Thyroid gland (tissue), 4 donors: ENCODE measurements around the gene GPR42. TPM values are rescaled to one million over a fixed set of nuclear protein-coding genes. Genes with fewer than 3 reads are reported as not detected.

Experiments
- DNase-seq, 2 donors: peaks; one replicate each; pipeline ENCODE4 v3.0.0-alpha.2; 2019
- H3K27ac ChIP-seq, 3 donors: fragments of 200-600 bp; sonication (generic); 1 replicate in 2 of 3; 2 replicates in 1 of 3; pipeline ENCODE4 v1.5.1; 2016 to 2019; ENCODE audit warnings: mild to moderate bottlenecking in 1 of 3, moderate library complexity in 1 of 3
- H3K27me3 ChIP-seq: fragments of 200-600 bp; sonication (generic); one replicate; pipeline ENCODE4 v1.5.1; 2019
- H3K36me3 ChIP-seq, 2 donors: fragments of 200-600 bp; sonication (generic); one replicate each; pipeline ENCODE4 v1.5.1; 2016 to 2019
- H3K4me1 ChIP-seq, 2 donors: fragments of 200-600 bp; sonication (generic); one replicate each; pipeline ENCODE4 v1.5.1; 2017 to 2019
- H3K4me3 ChIP-seq, 3 donors: fragments of 200-600 bp; sonication (generic); replicated peaks in 1 of 3; 1 replicate in 2 of 3; 2 replicates in 1 of 3; pipeline ENCODE4 v1.5.1; 2016; ENCODE audit warnings: mild to moderate bottlenecking in 1 of 3
- H3K9me3 ChIP-seq: fragments of 200-600 bp; sonication (generic); one replicate; pipeline ENCODE4 v1.5.1; 2017
- POLR2A ChIP-seq, 2 donors: fragments of 450-650 bp; IDR thresholded peaks; one replicate each; pipeline ENCODE4 v1.6.1; 2017; ENCODE audit warnings: antibody characterized with exemption in 2 of 2, mild to moderate bottlenecking in 2 of 2, moderate library complexity in 1 of 2
- WGBS, 2 donors: methylation state at CpG; one replicate each; pipeline ENCODE4 v1.1.5; 2017; 5-methylcytosine and 5-hydroxymethylcytosine counted together
- intact Hi-C: fragments of 100-400 bp; cut with DNase I; formaldehyde crosslinking; loops from one replicate; pipeline ENCODE4 v1.15.1; 2023
- total RNA-seq, 4 donors: library from RNA; depleted of rRNA; stranded (reverse); fragments of >200 nt; gene quantifications; one replicate each; pipeline ENCODE4 v1.2.3, GENCODE V29; 2016
- TF ChIP-seq, protein P1 (sequence below), 6 experiments: fragments of 200-600 bp in 3 of 6; fragments of 450-650 bp in 3 of 6; sonication (generic) in 3 of 6; IDR thresholded peaks; one replicate each; pipeline ENCODE4 v1.5.1; 2016 to 2019; ENCODE audit warnings: antibody characterized with exemption in 6 of 6, mild to moderate bottlenecking in 2 of 6, inconsistent platforms in 1 of 6, moderate library complexity in 1 of 6

Gene GPR42
- total RNA-seq, 4 donors from 2014 or later: 0.27 TPM; not detected in 3

DNA sequence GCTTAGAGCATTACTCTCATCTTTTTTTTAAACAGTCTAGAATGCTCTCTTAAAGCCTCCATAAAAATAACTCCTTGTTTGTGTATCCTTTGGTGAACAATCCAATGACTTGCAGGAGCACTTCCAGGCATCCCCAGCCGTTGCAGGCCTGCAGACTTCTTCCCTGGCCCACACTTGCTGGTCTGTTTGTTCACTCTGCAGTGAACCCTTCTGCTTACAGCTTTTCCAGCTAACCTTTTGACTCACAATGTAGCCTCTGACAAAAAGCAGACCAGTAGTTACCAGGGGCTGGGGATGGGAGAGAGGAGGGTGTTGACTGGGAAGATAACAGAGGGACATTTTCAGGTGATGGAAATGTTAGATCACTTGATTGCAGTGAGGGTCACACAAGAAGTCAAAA lies 9.1 kb downstream of the GPR42 start:
- H3K4me1 ChIP-seq: peaks cover 0 to 7% of the 10 kb centered on the region in 2 donors
- intact Hi-C loops: no loop called here
- WGBS, 2 donors: 58 to 61% methylated on average over 1 of the region's 1 CpG
- H3K4me3 ChIP-seq: no peak overlapping the region
- no peak overlapping the region for H3K27ac ChIP-seq
- DNase-seq: no peak
- no peaks in the 10 kb centered on the region for H3K36me3 ChIP-seq
- H3K9me3 ChIP-seq: no peaks in the 10 kb centered on the region
- TF ChIP-seq, protein P1, sequence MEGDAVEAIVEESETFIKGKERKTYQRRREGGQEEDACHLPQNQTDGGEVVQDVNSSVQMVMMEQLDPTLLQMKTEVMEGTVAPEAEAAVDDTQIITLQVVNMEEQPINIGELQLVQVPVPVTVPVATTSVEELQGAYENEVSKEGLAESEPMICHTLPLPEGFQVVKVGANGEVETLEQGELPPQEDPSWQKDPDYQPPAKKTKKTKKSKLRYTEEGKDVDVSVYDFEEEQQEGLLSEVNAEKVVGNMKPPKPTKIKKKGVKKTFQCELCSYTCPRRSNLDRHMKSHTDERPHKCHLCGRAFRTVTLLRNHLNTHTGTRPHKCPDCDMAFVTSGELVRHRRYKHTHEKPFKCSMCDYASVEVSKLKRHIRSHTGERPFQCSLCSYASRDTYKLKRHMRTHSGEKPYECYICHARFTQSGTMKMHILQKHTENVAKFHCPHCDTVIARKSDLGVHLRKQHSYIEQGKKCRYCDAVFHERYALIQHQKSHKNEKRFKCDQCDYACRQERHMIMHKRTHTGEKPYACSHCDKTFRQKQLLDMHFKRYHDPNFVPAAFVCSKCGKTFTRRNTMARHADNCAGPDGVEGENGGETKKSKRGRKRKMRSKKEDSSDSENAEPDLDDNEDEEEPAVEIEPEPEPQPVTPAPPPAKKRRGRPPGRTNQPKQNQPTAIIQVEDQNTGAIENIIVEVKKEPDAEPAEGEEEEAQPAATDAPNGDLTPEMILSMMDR (IDR thresholded peaks at IDR 0.05): no peak
- TF ChIP-seq POLR2A (IDR thresholded peaks at IDR 0.05): no peak
- H3K27me3 ChIP-seq: no peaks in the 10 kb centered on the region

DNA sequence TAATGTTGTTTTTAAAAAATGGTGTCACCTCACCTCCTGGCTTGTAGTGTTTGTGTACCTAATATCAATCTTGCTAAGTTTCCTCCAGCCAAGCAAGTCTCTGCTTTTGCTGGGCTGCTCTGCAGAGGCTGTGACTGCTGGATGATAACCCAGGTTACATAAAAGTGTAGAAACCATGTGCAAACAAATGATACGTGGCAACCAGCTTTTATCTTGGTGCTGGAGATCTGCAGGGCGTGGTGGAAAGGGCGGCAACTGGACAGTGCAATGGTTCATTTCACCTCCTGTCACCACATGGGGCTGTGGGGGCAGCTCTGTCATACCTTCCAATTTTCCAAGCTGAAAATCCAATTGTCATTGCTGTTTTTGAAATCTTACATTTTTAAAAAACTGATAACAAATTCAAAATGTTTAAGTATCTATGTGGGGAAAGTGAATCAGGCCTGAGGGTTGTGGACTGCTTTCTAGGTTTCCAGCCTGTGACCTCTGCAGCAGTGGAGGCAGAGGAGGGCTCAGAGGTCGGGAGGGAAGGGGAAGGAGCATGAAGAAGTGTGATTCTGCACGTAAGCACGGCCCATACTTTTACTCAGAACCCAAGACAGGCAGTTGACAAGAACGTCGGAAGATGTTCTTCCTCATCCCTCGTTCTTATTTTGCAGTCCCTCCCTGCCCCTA lies 9.7 kb downstream of the GPR42 start:
- TF ChIP-seq, protein P1 (IDR thresholded peaks at IDR 0.05): no peak
- no peak for TF ChIP-seq POLR2A (IDR thresholded peaks at IDR 0.05)
- 72 to 78% methylated on average over 9 of the region's 9 CpGs for WGBS, 2 donors
- no peak for DNase-seq
- Histone ChIP-seq H3K36me3 (no peaks in the 10 kb centered on the region), H3K4me1 (peaks cover 0 to 6% of the 10 kb centered on the region in 2 donors), H3K27ac (no peak overlapping the region), H3K9me3 (no peaks in the 10 kb centered on the region), H3K27me3 (no peaks in the 10 kb centered on the region), H3K4me3 (no peak overlapping the region)
- intact Hi-C loops: no loop called here

DNA sequence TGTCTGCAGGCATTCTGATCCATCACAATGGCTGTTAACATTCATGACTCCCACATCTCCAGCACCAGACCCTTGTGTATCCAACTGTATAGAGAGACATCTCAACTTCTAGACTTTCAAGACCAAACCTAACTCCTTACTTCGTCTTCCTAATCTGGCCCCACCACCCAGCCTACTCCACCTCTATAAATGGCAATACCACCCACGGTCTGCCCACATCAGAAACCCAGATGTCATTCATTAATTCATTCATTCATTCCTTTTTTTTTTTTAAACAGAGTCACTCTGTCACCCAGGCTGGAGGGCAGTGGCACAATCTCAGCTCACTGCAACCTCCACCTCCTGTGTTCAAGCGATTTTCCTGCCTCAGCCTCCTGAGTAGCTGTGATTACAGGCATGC lies 10.4 kb downstream of the GPR42 start:
- Histone ChIP-seq H3K27ac (no peak overlapping the region), H3K4me1 (no peaks in the 10 kb centered on the region), H3K36me3 (no peaks in the 10 kb centered on the region), H3K27me3 (no peaks in the 10 kb centered on the region), H3K9me3 (no peaks in the 10 kb centered on the region), H3K4me3 (no peak overlapping the region)
- TF ChIP-seq POLR2A (IDR thresholded peaks at IDR 0.05): no peak
- TF ChIP-seq, protein P1 (IDR thresholded peaks at IDR 0.05): no peak
- no peak for DNase-seq
- intact Hi-C loops: no loop called here
- 81 to 84% methylated on average over 3 of the region's 3 CpGs for WGBS, 2 donors

DNA sequence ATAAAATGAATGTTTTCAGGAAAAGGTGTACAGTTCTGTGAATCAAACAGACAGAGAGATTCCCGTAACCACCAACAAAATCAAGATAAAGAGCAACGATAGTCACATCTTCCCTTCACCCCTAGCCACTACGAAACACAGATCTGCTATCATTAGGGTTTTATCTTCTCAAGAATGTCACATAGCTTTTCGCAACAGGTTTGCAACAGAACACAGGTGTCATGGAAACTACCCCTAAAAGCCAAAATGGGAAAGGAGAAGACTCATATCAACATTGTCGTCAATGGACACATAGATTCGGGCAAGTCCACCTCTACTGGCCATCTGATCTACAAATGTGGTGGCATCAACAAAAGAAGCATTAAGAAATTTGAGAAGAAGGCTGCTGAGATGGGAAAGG lies 11.1 kb downstream of the GPR42 start:
- H3K4me1 ChIP-seq: no peaks in the 10 kb centered on the region
- no peak for TF ChIP-seq POLR2A (IDR thresholded peaks at IDR 0.05)
- TF ChIP-seq, protein P1 (IDR thresholded peaks at IDR 0.05): no peak
- no peak overlapping the region for H3K4me3 ChIP-seq
- H3K36me3 ChIP-seq: no peaks in the 10 kb centered on the region
- no peak overlapping the region for H3K27ac ChIP-seq
- no peaks in the 10 kb centered on the region for H3K9me3 ChIP-seq
- no peak for DNase-seq
- WGBS, 2 donors: 94 to 96% methylated on average over 6 of the region's 6 CpGs
- H3K27me3 ChIP-seq: no peaks in the 10 kb centered on the region
- intact Hi-C loops: no loop called here

DNA sequence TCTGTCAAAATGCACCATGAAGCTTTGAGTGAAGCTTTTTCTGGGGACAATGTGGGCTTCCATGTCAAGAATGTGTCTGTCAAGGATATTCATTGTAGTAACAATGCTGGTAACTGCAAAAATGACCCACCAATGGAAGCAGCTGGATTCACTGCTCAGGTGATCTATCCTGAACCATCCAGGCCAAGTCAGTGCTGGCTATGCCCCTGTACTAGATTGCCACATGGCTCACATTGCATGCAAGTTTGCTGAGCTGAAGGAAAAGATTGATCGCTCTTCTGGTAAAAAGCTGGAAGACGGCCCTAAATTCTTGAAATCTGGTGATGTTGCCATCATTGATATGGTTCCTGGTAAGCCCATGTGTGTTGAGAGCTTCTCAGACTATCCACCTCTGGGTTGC lies 12.7 kb downstream of the GPR42 start:
- no peak for TF ChIP-seq POLR2A (IDR thresholded peaks at IDR 0.05)
- TF ChIP-seq, protein P1 (IDR thresholded peaks at IDR 0.05): no peak
- intact Hi-C loops: no loop called here
- no peaks in the 10 kb centered on the region for H3K27me3 ChIP-seq
- WGBS, 2 donors: 96 to 100% methylated on average over 2 of the region's 2 CpGs
- H3K4me3 ChIP-seq: no peak overlapping the region
- H3K27ac ChIP-seq: no peak overlapping the region
- DNase-seq: no peak
- no peaks in the 10 kb centered on the region for H3K9me3 ChIP-seq
- no peaks in the 10 kb centered on the region for H3K36me3 ChIP-seq
- peaks cover 1 to 2% of the 10 kb centered on the region in 2 donors for H3K4me1 ChIP-seq
